ENCODE measurements around the gene RTTN. TPM values are rescaled to one million over a fixed set of nuclear protein-coding genes. Genes with fewer than 3 reads are reported as not detected.
"Not testable (repeated sequence)": the region's sequence is repeated elsewhere in the genome, so short reads cannot be mapped to it uniquely, and the experiment has no call there.

Gene RTTN
- total RNA-seq, 1 donor from 2014 or later, result 6.9 TPM

GRCh38 chr18:69978732-69979715, 226.5 kb downstream of the RTTN start:
- no peak for DNase-seq (ENCODE audit: low read depth)

- DNase-seq (ENCODE audit: low read depth), result not testable (repeated sequence)
Observed at GRCh38 chr18:69975294-69975693, 230.2 kb downstream of the RTTN start.

GRCh38 chr18:69974365-69974764, 231.1 kb downstream of the RTTN start:
- peak; percentile 57 for DNase-seq (ENCODE audit: low read depth)

GRCh38 chr18:69969491-69969890, 236.0 kb downstream of the RTTN start:
- DNase-seq (ENCODE audit: low read depth), result no peak

GRCh38 chr18:69968039-69968438, 237.4 kb downstream of the RTTN start:
- no peak for DNase-seq (ENCODE audit: low read depth)

- no peak for DNase-seq (ENCODE audit: low read depth)
Observed at GRCh38 chr18:69963196-69963595, 242.3 kb downstream of the RTTN start.

- no peak for DNase-seq (ENCODE audit: low read depth)
Observed at GRCh38 chr18:69961718-69962117, 243.8 kb downstream of the RTTN start.

GRCh38 chr18:69958422-69958821, 247.1 kb downstream of the RTTN start:
- no peak for DNase-seq (ENCODE audit: low read depth)

- DNase-seq (ENCODE audit: low read depth), result no peak
Observed at GRCh38 chr18:69957747-69958146, 247.7 kb downstream of the RTTN start.

GRCh38 chr18:69956665-69957620, 248.5 kb downstream of the RTTN start:
- DNase-seq (ENCODE audit: low read depth), result no peak

GRCh38 chr18:69956057-69956456, 249.4 kb downstream of the RTTN start:
- DNase-seq (ENCODE audit: low read depth), result peak; percentile 70

- no peak for DNase-seq (ENCODE audit: low read depth)
Observed at GRCh38 chr18:69954719-69955480, 250.6 kb downstream of the RTTN start.

GRCh38 chr18:69953191-69953590, 252.3 kb downstream of the RTTN start:
- DNase-seq (ENCODE audit: low read depth), result no peak

Other genes with a start within 250 kb of the RTTN start
- gene SOCS6, start 83.4 kb upstream of the RTTN start, total RNA-seq, result 27.6 and 37.9 TPM in 2 replicates

Measured in renal cortical epithelial cell (primary cell).